K562 (cell line): Measurements from ENCODE around the gene MOGAT2. TPM values are rescaled to one million over a fixed set of nuclear protein-coding genes. Genes with fewer than 3 reads are reported as not detected.

Source experiments
- ATAC-seq: fragments of 200-7000 bp; cut with Tn5 transposase; 3 replicates; pipeline ENCODE4 v1.9.1; 2020; ENCODE audit warnings: moderate library complexity
- BruUV-seq: library from RNA; stranded (reverse); fragments of 400-500 nt; replicated peaks from 2 replicates; lab custom pipeline; 2021; lab: Mats Ljungman, UMichigan
- CTCF ChIA-PET: fragments of 300-600 bp; formaldehyde crosslinking; extraction: SDS; loops from one replicate; lab custom pipeline; 2021; ENCODE audit warnings: low intra/inter-chr PET ratio; lab: Yijun Ruan, JAX
- POLR2A ChIA-PET: fragments of 300-600, 350-650 bp; sonication (Branson Sonifier 250); formaldehyde crosslinking; extraction: SDS; loops from one replicate; lab custom pipeline; 2021; ENCODE audit warnings: antibody characterized with exemption, inconsistent platforms; lab: Yijun Ruan, JAX
- DNase-seq, 4 experiments: peaks; one replicate each; pipeline versions ENCODE4 v3.0.0 to v3.0.0-alpha.2; 2011 to 2018; ENCODE audit warnings: low spot score in 3 of 4, mixed read lengths in 3 of 4; ENCODE audit errors: extremely low read depth in 1 of 4
- FAIRE-seq: peaks from 2 replicates; lab custom pipeline; 2011; peaks lifted over from hg19 to GRCh38; lab: Jason Lieb, UNC
- H2AFZ ChIP-seq: 2 replicates; pipeline ENCODE4 v1.6.0; 2011; ENCODE audit warnings: low read depth, low read length, control low read depth, inconsistent platforms
- H3K27ac ChIP-seq: fragments of 200-600 bp; 3 replicates; pipeline ENCODE4 v1.8.0; 2011; ENCODE audit warnings: low read depth, mild to moderate bottlenecking, control low read depth, inconsistent platforms, low read length, moderate library complexity, mixed read lengths; ENCODE audit errors: extremely low read depth
- H3K27me3 ChIP-seq, 2 experiments: fragments of 300-600 bp in 1 of 2; 2 replicates in 1 of 2; 3 replicates in 1 of 2; pipeline versions ENCODE4 v1.6.0 to v1.8.0; 2011; ENCODE audit warnings: inconsistent platforms in 2 of 2, low read length in 2 of 2, mild to moderate bottlenecking in 1 of 2, mixed read lengths in 1 of 2, moderate library complexity in 1 of 2; ENCODE audit not compliant: control insufficient read depth in 2 of 2, insufficient read depth in 2 of 2
- H3K36me3 ChIP-seq: fragments of 300-600 bp; 3 replicates; pipeline ENCODE4 v1.8.0; 2011; ENCODE audit warnings: mild to moderate bottlenecking, low read length, inconsistent platforms; ENCODE audit not compliant: control insufficient read depth, insufficient read depth
- H3K4me1 ChIP-seq, 2 experiments: fragments of 200-600 bp in 1 of 2; replicated peaks in 1 of 2; 2 replicates in 1 of 2; 3 replicates in 1 of 2; pipeline versions ENCODE4 v1.5.1 to v1.8.0; 2011; ENCODE audit warnings: inconsistent platforms in 2 of 2, low read length in 2 of 2, mild to moderate bottlenecking in 1 of 2, mixed read lengths in 1 of 2, moderate library complexity in 1 of 2; ENCODE audit not compliant: control insufficient read depth in 2 of 2, insufficient read depth in 2 of 2
- H3K4me2 ChIP-seq: 2 replicates; pipeline ENCODE4 v1.6.1; 2011; ENCODE audit warnings: low read length, control low read depth, inconsistent platforms, mixed read lengths; ENCODE audit not compliant: insufficient read depth
- H3K4me3 ChIP-seq: fragments of 200-600 bp; sonication (generic), shearing (Covaris generic); 2 replicates; pipeline ENCODE4 v1.5.1; 2016; ENCODE audit warnings: control low read depth, inconsistent platforms
- H3K79me2 ChIP-seq: fragments of 200-600 bp; 3 replicates; pipeline ENCODE4 v1.8.0; 2011; ENCODE audit warnings: low read length, inconsistent platforms; ENCODE audit not compliant: control insufficient read depth, insufficient read depth
- H3K9ac ChIP-seq, 2 experiments: 2 replicates each; pipeline versions ENCODE4 v1.6.0 to v1.6.1; 2011; ENCODE audit warnings: low read depth in 2 of 2, low read length in 2 of 2, control low read depth in 1 of 2, inconsistent platforms in 1 of 2, mild to moderate bottlenecking in 1 of 2, mixed read lengths in 1 of 2; ENCODE audit not compliant: insufficient read depth in 1 of 2
- H3K9me1 ChIP-seq: one replicate; pipeline ENCODE4 v1.6.0; 2011; ENCODE audit warnings: inconsistent platforms, mild to moderate bottlenecking, low read length, moderate library complexity; ENCODE audit not compliant: control insufficient read depth, insufficient read depth
- H3K9me3 ChIP-seq: replicated peaks from 2 replicates; pipeline ENCODE4 v1.5.1; 2011; ENCODE audit warnings: low read depth, low read length, inconsistent platforms; ENCODE audit not compliant: control insufficient read depth, insufficient read depth
- H4K20me1 ChIP-seq: replicated peaks from 2 replicates; pipeline ENCODE4 v1.6.1; 2011; ENCODE audit warnings: low read length, inconsistent platforms, mixed read lengths; ENCODE audit not compliant: control insufficient read depth, insufficient read depth
- JUN ChIP-seq, 2 experiments: sonication (generic) in 1 of 2; formaldehyde crosslinking in 1 of 2; IDR thresholded peaks; 2 replicates each; pipeline versions ENCODE4 v1.6.1 to v1.8.0; 2012 to 2022; ENCODE audit warnings: borderline replicate concordance in 2 of 2, mild to moderate bottlenecking in 2 of 2, improper control_type of control experiment in 1 of 2, low read depth in 1 of 2, low read length in 1 of 2, missing genetic modification reagents in 1 of 2
- POLR2AphosphoS5 ChIP-seq: IDR thresholded peaks from 2 replicates; pipeline ENCODE4 v1.6.1; 2011; ENCODE audit warnings: mild to moderate bottlenecking, low read depth, low read length, moderate library complexity; ENCODE audit not compliant: control insufficient read depth, insufficient read depth
- ZC3H11A ChIP-seq: IDR thresholded peaks from 2 replicates; pipeline ENCODE4 v1.6.1; 2012; ENCODE audit warnings: low read depth, low read length, improper control_type of control experiment
- ZNF175 ChIP-seq: fragments of 200-800 bp; sonication (Bioruptor generic); IDR thresholded peaks from 2 replicates; pipeline ENCODE4 v1.6.1; 2016; ENCODE audit warnings: low read depth, mild to moderate bottlenecking, missing genetic modification characterization, missing compliant biosample characterization
- ZNF316 ChIP-seq: fragments of 450-650 bp; IDR thresholded peaks from 2 replicates; pipeline ENCODE4 v1.6.1; 2016
- WGBS: fragments of 100-300 bp; shearing (Covaris generic); methylation state at CpG from one replicate; pipeline ENCODE4 v1.1.6; 2016; ENCODE audit warnings: low coverage, mixed read lengths; ENCODE audit not compliant: insufficient coverage; ENCODE audit errors: missing lambda C conversion rate; 5-methylcytosine and 5-hydroxymethylcytosine counted together
- in situ Hi-C: fragments of 300-500 bp; cut with MboI; formaldehyde crosslinking; loops from 4 replicates; pipeline ENCODE4 v1.15.0; 2018; ENCODE audit warnings: inconsistent platforms, mixed read lengths
- intact Hi-C: fragments of 100-400 bp; cut with micrococcal nuclease; formaldehyde crosslinking; loops from 2 replicates; pipeline ENCODE4 v1.14.2; 2022
- polyA plus RNA-seq, 8 experiments: library from polyadenylated mRNA; depleted of rRNA in 4 of 8; stranded (reverse) in 5 of 8; unstranded in 3 of 8; fragments of >200 nt; fragmentation: Nextera tagmentation in 2 of 8; fragmentation: Illumina TruSeq in 1 of 8; extraction: Ambion mirVana in 2 of 8; extraction: Trizol in 1 of 8; gene quantifications; 2 replicates each; pipeline versions ENCODE4 v1.2.1 to v1.2.3, GENCODE V29; 2011 to 2014; ENCODE audit warnings: inconsistent platforms in 1 of 8, missing spikeins in 1 of 8
- total RNA-seq, 7 experiments: library from RNA; depleted of rRNA in 6 of 7; stranded (reverse); fragments of >200 nt in 6 of 7; fragmentation: Illumina TruSeq in 2 of 7; extraction: Trizol in 2 of 7; gene quantifications; 2 replicates each; pipeline versions ENCODE4 v1.2.1 to v1.2.3, GENCODE V29; 2011 to 2021; ENCODE audit warnings: low replicate concordance in 1 of 7

MOGAT2 gene
- total and polyA plus RNA-seq, 9 of the 15 experiments (the other 6 are each of a cell fraction or from before 2014, with no cell fraction given): 0.09 TPM; not detected in 7

DNA sequence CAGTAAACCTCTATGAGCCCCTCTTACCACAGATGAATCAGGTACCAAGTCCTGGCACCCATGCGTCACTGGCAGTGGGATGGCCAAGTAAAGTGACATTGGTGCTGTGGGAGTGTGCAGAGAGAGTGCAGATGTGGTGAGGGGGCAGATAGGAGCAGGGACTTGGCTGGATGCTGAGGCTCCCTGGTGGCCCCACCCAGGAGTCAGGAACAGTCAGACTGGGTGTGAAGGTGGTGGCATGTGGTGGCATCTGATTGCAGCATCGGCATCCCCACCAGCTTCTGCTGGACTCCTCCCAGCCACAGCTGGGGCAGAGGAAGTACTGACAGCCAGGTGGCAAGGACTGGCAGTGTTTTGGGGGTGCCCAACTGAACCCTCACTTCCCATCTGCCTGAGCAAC, 62.3 kb downstream of the MOGAT2 start:
- Histone ChIP-seq H3K4me2 (no peak overlapping the region), H3K9me3 (no peaks in the 10 kb centered on the region), H4K20me1 (no peaks in the 10 kb centered on the region), H3K4me1 (peaks cover 6% of the 10 kb centered on the region in 2 experiments; a peak in 3 of 5 replicates), H3K9ac (peak overlapping the region in 1 of 2 experiments; percentile 31; a peak in 1 of 4 replicates), H3K27ac (no peak overlapping the region), H3K79me2 (no peaks in the 10 kb centered on the region), H2AFZ (no peak overlapping the region), H3K36me3 (no peaks in the 10 kb centered on the region), H3K4me3 (no peak overlapping the region), H3K9me1 (no peaks in the 10 kb centered on the region), H3K27me3 (no peaks in the 10 kb centered on the region)
- TF ChIP-seq ZC3H11A: no peak
- TF ChIP-seq ZNF316: no peak
- in situ Hi-C loops: loop anchor here (10.0 kb wide), 1 partner anchor 335 kb away; no protein-coding TSS in a partner anchor
- intact Hi-C loops: no loop called here
- ATAC-seq (no peak), FAIRE-seq (no peak), DNase-seq (no peak)
- ChIA-PET CTCF (no interaction called here), POLR2A (interaction anchor here (0.7 to 1.2 kb wide), 2 partner anchors 8 to 61 kb away, joined by 3 read pairs; no protein-coding TSS in a partner anchor)
- WGBS: 21% methylated on average over 2 of the region's 2 CpGs
- BruUV-seq: no TSS peak

DNA sequence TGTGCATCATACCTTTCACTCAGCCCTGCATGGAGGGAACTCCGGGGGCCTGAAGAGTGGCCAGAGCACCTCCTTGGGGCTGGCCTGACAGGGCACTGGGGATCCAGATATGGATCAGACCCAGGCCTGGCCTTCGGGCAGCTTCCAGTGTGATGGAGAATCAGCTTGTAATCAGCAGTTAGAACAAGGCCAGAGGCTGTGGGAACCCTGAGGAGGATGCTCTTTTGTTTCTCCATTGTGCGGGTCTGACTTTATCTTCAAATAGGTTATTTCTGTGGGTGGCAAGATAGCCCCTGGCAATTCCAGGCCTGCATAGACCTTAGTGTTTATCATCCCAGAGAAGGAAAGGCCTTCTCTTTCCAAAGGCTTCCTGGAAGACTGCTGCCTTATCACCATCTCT, 63.2 kb downstream of the MOGAT2 start:
- peaks cover 6% of the 10 kb centered on the region in 2 experiments; a peak in 3 of 5 replicates for H3K4me1 ChIP-seq
- H3K27me3 ChIP-seq: no peaks in the 10 kb centered on the region

More for the DNA sequence above, 63.2 kb downstream of the MOGAT2 start:
- no peaks in the 10 kb centered on the region for H4K20me1 ChIP-seq
- no peak for DNase-seq
- no peak overlapping the region for H2AFZ ChIP-seq
- intact Hi-C loops: no loop called here
- no peaks in the 10 kb centered on the region for H3K36me3 ChIP-seq
- ChIA-PET POLR2A (interaction anchor here (1.2 kb wide), 1 partner anchor 12 kb away, joined by 3 read pairs; no protein-coding TSS in a partner anchor), CTCF (no interaction called here)
- no peaks in the 10 kb centered on the region for H3K9me3 ChIP-seq
- in situ Hi-C loops: loop anchor here (10.0 kb wide), 1 partner anchor 336 kb away; no protein-coding TSS in a partner anchor
- H3K79me2 ChIP-seq: no peaks in the 10 kb centered on the region
- no peak for FAIRE-seq
- H3K9me1 ChIP-seq: no peaks in the 10 kb centered on the region
- H3K4me2 ChIP-seq: no peak overlapping the region
- 27% methylated on average over 3 of the region's 3 CpGs for WGBS
- no peak for ATAC-seq
- no TSS peak for BruUV-seq
- H3K4me3 ChIP-seq: no peak overlapping the region
- no peak overlapping the region for H3K9ac ChIP-seq
- TF ChIP-seq ZNF175 (CRISPR knock-in tag) (no peak), JUN (IDR thresholded peaks at IDR 0.05; ENCODE audit: borderline replicate concordance, low read depth, low read length) (no peak), JUN (CRISPR knock-in tag; IDR thresholded peaks at IDR 0.05; ENCODE audit: borderline replicate concordance) (no peak), POLR2AphosphoS5 (no peak)
- no peak overlapping the region for H3K27ac ChIP-seq
